ENCODE data around the gene EYS.
A peak's percentile ranks its signal among the peaks of the same experiment; 100 is the strongest.
"Not testable (repeated sequence)": the region's sequence is repeated elsewhere in the genome, so short reads cannot be mapped to it uniquely, and the experiment has no call there.

The EYS gene

DNA sequence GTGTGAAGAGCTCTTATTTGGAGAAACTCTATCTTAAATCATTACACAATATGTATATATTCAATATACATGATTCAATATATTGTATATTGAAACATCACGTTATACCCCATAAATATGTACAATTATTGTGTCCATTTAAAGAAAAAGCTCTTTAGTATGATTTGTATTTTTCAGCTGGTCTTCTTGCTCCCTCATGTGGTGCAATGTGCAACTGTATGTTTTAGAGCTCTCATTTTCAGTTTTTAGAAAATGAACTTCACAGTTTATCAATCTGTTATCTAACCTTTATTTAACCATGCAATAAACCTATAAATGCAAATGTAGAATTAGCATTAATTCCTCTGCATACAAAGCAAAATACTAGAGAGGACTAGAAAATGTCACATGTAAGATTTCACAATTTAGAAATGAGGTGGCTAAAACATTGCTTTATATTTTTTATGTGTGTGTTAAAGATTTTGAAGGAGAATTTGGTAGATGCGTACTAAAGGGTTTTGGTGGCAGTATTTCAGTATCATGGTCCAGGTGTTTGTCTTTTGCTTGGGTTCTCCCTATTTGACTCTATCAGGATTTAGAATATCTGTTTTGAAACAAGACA, 1904.3 kb downstream of the EYS start:
- peak in 1 of 2 experiments; percentile 34 for DNase-seq

DNA sequence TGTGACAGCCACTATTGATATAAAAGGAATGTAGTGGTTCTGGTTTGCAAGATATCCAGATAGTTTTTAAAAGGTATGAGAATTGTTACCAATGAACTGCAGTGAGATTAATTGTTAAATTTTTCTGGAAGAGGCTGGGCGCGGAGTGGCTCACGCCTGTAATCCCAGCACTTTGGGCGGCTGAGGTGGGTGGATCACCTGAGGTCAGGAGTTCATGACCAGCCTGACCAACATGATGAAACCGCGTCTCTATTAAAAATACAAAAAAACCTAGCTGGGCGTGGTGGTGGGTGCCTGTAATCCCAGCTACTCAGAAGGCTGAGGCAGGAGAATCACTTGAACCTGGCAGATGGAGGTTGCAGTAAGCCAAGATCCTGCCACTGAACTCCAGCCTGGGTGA, 1906.6 kb downstream of the EYS start:
- DNase-seq, result not testable (repeated sequence)

DNA sequence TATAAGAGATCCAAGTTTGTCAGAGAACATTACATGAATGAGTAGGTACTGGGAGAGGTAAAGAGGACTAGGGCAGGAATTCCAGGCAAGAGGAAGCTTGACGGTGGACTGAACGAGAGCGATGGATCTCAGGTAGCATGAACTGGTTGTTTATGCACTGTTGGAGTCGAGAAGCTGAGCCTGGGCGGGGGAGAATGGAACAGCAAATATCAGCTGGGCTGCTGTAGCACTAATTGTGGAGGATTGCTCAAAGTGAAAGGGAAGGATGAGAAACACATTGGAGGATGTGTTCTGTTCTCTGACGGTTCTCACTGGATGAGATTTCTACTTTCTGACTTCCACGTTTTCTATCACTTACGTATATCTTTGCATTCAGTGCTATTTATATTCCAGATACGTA, 1907.2 kb downstream of the EYS start:
- DNase-seq, result no peak

DNA sequence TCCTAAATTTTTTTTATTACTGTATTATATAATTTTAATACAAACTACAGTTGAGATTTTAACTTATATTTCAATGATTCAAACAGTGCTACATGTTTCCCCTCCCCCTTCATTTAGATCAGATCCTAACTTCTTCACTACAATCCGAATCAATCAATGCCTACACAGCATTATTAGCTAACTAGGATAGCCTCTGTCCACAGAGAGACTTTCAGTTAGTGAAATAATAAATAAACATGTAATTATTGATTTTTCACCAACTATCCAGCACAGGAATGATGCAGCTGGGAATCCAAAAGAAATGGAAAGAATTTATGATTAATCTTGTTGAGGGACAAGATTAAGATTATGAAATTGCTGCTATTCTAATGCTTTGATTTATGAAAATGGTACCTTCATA, 1907.7 kb downstream of the EYS start:
- DNase-seq, result no peak

DNA sequence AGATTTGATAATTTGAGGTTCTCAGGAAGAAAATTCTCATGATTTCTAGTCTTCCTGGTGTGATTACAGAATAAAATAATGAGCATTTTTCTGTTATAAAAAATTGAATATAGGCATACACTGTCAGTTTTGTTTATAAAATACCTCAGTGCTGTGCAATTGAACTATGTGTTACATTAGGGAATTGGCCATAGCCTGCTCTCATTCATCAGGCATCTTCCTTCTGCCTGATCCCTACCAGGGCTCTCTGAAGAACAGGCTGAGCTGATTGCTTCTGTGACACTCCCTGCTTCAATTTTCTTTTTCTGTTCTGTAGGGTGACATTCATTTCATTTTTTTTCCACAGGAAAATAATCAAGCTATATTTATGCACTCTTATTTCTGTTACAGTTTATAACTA, 1908.6 kb downstream of the EYS start:
- no peak for DNase-seq

DNA sequence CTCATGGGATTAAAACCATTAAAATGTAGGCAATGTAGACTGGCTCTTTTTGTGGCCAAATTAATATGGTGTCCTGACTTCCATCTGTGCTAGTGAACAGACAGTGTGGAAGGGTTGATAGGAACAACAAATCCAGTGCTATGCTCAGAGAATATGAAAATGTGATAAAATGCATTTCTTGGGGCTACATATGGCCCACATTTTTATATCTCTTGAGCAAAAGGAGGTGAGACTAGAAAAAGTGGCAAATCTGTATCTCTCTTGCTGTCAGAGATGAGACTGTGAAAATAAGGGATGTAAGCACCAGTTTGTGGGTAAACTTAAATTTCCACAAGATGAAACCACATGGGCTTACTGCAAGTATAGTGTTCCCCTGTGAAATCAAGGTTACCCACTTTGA, 1909.3 kb downstream of the EYS start:
- DNase-seq, result no peak

DNA sequence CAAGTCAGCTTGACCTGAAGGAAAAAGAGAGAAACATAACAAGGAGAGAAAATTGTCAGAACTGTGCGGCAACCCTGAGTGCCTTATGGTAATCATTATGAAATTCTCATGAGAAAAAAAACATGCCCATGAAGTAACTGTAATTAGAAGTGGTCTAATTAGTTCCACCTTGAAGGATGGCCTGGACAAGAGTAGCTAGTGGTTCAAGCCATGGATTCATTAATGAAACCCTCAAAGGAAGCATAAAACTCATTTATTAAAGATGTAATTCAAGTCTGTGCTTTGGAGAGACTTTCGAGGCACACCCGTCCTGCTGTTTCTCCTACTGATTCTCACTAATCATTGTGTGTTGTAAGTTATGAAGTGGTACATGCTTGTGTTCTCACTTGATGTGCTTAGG, 1911.2 kb downstream of the EYS start:
- no peak for DNase-seq

DNA sequence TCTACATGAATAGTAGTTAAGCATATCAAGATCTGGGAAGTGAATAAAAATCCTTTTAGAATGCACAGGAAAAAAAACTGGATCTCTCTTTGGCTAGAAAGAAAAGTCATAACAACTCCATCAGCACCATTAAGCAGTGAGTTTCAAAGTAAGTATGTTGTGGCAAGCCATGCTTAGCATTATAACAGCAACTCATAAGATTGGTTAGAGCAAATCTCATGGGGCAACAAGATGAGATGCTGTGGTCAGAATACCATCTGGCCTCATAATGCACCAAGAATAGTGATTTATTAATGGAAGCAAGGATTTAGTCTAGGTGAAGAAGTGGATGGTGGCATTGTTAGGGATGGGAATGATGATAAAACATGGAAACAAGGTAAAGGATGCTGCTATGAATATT, 1912.0 kb downstream of the EYS start:
- no peak for DNase-seq

DNA sequence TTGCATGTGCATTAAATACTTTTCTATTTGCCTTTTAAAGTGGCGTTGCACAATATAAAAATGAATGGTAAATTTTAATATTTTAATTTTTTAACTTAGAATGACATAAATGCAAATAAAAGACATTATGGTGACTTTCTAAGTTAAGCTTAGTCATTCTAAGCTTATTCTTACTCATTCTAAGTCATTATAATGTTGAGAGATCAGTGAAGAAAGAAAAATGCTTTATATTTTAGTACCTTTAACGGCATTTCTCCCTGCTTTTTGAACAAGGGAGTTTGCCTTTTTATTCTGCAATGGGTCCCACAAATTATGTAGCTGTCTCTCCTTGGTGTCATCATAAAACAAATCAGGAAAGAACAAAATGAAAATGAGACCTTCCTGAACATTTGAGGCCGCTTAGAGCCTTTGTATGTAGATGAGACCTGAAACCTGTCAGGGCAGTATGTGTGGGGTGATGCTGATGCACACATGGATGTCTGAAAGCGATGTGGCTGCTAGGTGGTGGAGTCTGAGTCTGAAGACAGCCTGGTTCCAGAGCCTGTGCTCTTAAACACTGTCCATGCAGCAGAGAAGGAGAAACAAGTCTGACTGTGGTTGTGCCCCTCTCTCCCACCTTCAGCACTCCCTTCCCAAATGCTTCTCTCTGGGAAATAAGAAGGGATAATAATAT, 1913.4 kb downstream of the EYS start:
- DNase-seq, result no peak

DNA sequence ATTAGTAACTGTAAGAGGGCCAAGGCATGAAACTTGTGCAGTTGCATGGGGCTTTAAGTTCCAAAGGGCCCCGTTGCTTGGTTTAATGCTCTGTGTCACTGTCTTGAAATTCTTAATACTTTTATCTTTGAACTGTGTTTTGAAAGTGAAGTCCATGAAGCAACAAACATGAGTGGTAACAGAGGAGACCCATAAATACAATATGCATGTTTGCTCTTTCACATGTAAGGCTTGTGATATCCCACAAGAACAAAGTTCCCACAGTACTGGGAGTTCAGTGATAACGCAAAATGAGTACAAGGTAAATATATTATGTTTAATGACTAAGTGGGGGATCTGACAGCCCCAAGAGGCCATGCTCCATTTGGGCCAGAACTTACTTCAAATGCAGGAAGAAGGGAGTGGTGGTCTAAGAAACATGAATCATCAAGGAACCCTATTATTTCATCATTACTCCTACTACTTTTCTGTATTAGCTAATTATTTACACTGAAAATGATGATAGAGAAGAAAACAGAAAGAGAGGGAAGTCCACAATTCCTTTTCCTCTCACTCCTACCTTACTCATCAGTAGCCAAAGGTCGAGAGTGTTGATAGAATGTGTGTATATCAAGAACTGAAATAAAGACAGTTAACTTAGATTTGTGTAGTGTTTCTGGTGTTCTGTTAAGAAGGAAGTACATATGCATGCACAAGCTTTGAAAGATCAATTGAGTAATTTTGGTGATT, 1914.1 kb downstream of the EYS start:
- no peak for DNase-seq

DNA sequence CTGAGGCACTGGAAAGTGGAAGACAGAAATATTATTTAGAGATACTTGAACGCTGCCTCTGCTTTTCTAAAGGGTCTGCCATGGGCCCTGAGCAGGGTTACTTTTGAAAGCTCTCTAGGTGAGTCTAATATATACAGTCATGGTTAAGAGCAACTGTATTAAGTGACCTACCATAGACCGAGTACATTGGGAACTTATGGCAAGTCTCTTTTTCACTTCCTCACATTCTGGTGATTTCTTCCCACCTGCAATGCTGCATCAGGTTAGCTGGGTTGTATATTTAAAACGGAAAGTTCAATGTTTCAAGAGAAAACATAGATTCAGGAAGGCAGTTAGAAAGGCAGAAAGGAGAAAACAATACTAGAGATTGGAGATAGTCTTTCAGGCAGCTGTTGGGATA, 1916.7 kb downstream of the EYS start:
- no peak for DNase-seq

DNA sequence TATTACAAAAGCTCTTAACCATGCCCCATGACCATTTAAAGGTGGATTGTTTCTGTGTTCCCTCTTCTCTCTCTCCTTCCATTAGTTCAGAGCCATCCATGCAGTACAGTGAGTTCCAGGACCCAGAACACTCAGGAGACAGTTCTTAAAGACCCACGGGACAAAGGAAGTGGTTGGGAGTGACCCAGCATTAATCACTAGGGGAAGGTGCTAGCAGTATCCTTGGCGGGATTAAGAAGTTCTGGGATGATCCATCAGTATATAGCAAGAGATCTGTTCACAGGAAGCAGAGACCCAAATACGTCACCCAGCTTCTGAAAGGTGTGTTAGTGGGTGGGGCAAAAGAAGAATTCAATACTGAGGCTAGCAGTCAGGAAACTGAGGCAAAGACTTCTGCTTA, 1917.3 kb downstream of the EYS start:
- no peak for DNase-seq

DNA sequence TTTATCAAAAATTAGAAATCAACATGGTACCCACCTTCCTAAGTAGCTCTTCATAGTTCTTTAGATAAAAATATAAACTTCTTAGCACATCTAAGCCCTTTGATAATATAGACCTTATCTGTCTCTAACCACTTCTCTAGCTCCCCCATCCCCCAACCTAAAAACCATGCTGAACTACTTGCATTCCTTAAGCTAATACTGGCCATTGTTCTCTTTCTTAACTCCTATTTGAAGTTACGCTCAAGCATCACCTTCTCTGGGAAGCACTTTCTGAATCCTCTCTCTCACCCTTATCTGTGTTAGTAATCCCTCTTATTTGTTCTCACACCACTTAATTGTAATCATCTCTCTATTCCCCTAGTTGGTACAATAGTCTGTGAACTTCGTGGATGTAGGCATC, 1918.5 kb downstream of the EYS start:
- no peak for DNase-seq

DNA sequence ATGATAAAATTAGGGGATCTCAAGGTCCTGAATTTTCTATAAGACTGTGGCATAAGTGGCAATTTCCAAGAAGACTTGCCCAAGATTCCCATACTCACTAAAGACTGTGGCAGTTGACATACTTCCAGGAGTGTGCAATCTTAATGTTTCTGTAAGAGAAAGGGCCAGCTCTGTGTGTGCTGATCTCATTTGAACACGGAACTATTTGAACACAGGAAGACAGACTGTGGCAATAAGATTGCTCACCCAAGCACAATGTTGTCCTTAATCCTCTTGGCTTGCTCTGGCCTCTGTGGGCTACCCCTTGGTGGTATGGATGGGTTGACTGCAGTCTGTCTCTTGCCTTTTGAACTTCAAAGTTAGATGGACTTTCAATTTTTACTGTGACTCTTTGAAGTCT, 1920.0 kb downstream of the EYS start:
- DNase-seq, result no peak

DNA sequence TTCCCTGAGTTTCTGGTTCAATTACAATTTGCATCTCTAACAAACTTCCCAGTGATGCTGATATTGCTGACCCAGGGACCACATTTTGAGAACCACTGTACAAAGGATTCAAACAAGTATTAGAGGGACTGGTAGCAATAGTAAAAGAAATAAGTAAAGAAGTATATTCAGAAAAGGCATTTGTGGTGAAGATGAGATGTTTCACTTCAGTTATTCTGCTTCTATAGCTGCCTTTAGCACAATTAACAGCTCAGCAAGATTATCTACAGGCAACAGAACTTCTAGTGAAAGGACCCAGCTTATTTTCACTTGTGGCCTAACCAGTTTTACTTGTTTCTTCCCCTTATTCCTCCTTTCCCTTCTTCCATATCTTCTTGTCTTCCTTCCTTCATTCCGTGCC, 1922.0 kb downstream of the EYS start:
- no peak for DNase-seq

DNA sequence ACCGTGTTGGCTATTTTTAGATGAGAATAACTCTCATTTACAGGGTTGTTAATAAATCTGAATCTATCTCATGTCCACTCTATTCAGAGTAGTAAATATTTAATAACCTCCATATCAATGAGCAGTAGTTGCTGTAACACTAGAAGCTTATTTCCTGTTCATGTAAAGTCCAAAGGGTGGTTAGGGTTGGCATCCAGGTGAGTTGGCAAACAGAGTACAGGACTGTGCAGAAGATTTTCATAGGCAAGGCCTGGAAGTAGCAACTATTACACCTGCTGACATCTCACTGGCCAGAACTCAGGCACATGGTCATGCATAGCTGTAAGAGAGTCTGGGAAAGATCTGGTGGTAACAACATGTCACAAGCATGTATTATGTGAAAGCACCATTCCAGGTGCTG, 1923.9 kb downstream of the EYS start:
- DNase-seq, result no peak

DNA sequence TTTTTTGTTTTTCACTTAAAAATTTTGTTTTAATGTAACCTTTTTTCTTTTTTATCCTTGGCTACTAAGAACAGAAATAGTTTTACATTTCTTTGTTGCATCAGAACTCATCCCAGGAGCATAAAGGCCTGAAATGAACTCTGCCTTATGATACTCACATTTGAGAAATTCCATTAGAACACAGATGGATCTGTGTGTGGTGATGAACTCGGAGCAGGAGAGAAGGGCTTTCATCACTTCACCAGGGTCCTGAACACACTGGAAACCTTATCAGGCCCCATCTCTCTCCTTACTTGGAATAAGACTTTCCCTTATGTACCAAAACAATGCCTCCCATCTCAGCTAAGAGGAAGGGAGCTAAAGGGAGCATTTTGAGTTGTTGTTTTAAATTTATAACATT, 1932.1 kb downstream of the EYS start:
- no peak for DNase-seq

DNA sequence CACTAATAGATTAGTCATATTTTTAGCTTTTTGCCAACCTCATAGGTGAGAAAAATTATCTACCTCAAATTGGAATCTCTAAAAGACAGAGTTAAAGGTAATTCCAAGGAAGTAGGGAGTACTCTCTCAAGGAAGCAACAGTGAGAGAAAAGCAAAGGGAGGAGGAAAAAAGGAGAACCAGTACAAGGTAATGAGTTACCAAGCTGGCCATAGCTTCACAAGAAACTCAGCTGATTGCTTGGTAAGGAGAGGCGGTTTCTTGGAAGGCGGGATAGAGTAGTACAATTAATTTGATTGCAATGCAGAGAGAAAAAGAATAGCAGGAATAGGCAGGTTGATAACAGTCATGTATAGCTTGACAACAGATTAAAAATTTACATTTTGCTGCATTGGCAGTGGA, 1933.8 kb downstream of the EYS start:
- no peak for DNase-seq

DNA sequence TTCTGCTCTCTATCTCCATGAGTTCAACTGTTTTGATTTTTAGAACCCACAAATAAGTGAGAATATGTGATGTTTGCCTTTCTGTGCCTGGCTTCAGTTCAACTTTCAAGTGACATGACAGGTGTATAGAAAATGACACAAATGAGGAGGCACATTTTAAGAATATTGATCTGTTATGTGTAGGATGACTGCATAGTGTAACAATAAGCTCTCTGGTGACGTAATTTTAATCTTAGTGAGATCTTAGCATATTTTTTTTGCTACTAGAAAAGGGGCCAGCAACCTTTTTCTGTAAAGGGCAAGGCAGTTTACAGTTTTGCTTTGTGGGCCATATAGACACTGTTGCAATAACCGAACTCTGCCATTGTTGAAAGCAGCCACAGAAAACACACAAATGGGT, 1941.2 kb downstream of the EYS start:
- DNase-seq, result no peak

DNA sequence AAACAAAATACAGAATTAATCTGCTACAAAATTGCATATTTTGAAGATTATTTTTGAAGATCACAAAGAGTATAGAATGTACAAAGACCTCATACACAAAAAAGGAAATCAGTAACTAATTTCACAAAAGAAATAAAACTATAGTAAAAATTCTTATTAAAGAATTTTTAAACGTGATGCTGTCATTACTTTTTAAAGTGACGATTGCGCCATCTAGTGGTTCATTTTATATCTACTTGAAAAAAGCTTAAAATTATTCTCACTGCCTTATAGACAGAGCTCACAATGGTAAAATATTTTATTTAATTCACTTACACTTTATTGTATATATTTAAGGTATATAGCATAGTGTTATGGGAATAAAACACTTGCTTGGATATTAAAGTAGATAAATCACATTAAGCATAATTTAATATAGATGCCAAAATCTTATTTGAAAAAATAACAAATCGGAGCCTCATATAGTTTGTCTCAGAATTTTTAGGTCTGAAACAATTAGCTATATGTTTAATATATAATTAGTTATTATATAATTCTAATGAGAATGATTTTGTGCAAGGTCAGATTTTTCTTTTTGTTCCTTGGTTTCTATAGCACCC, 1942.6 kb downstream of the EYS start:
- peak in 1 of 2 experiments; percentile 37 for DNase-seq

DNA sequence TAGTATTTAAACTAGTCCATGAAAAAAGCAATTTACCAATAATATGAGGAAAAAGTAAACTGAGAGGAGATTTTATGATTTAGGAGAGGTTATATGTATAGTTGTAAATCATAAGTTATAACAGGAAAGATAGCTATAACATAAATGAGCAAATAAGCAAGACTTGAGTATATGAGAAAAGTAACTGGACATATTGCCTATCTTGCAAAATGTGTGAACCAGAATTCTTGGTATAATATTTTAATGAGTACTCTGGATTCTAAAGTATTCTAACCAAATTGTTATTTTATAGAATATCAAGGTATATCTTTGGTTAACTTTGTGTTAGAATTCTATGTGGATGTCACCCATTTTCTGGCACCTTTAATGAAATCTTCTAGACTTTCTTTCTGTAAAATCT, 1946.8 kb downstream of the EYS start:
- no peak for DNase-seq

DNA sequence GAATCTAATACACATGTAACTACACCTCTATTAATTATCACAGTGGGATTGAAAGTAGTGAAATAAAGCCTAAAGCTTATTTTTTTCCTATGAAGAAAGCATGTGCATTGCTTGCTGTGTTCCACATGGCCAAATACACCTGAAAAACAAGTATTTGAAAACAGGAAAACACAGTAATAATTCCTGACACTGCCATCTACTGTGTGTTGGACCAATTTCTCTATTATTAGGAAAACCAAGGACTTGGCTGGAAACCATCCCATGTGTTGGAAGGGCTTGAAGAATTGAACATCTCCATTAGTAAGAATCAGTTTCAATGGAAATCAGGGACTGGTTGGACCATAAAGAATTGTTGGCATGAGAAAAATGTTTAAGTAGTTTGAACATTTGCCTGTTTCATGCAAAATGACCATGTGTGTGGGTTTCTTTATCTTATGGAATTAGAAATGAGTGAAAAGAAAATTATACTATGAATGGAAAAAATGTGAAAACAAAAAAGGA, 1947.4 kb downstream of the EYS start:
- no peak for DNase-seq

DNA sequence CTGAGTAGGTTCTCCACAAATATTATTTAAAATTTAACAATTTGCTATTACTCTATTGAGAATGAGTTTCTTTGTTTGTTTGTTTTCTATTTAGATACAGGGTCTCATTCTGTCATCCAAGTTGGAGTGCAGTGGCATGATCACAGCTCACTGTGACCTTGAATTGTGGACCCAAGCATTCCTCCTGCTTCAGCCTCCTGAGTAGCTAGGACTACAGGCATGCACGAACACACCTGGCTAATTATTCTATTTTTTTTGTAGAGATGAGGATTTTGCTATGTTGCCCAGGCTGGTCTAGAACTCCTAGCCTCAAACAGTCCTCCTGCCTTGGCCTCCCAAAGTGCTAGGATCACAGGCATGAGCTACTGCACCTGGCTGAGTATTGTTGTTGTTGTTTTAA, 1949.2 kb downstream of the EYS start:
- DNase-seq, result no peak

DNA sequence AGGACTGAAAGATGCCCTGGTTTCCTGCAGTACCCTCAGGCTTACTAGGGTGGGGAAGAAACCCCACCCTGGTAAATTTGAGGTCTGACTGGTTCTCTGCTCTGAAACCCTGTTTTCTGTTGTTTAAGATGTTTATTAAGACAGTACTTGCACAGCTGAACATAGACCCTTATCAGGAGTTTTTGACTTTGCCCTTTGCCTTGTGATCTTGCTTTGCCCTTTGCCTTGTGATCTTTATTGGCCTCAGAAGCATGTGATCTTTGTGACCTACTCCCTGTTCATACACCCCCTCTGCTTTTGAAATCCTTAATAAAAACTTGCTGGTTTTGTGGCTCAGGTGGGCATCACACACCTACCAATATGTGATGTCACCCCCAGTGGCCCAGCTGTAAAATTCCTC, 1949.8 kb downstream of the EYS start:
- DNase-seq, result not testable (repeated sequence)

Measured in SW 1271 (cell line).